Ecto neural progenitor cell (in vitro differentiated cells): Measurements from ENCODE around the gene SCAF1.
A peak's percentile ranks its signal among the peaks of the same experiment; 100 is the strongest.

ENCODE experiments used
- DNase-seq: peaks from one replicate; pipeline ENCODE4 v3.0.0-alpha.2; 2018; ENCODE audit warnings: low spot score

The SCAF1 gene

DNA sequence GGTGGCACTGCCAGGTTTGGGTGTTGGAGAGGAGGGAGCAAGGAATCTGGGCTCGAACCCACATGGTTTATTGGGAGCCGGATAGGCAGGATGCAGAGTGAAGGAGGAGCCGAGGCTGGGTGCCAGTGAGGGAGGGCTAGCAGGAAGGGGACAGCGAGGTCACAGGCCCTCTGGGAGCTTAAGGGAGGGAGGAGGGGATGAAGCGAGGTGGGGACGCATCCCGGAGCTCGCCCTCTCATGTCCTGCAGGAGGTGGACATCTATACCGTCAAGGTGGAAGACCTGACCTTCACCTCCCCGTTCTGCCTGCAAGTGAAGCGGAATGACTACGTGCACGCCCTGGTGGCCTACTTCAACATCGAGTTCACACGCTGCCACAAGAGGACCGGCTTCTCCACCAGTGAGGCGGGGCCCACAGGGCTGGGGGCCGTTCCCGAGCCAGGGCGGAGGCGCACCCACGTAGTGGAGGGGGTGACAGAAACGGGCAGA, 43.9 kb downstream of the SCAF1 start:
- DNase-seq = no peak

DNA sequence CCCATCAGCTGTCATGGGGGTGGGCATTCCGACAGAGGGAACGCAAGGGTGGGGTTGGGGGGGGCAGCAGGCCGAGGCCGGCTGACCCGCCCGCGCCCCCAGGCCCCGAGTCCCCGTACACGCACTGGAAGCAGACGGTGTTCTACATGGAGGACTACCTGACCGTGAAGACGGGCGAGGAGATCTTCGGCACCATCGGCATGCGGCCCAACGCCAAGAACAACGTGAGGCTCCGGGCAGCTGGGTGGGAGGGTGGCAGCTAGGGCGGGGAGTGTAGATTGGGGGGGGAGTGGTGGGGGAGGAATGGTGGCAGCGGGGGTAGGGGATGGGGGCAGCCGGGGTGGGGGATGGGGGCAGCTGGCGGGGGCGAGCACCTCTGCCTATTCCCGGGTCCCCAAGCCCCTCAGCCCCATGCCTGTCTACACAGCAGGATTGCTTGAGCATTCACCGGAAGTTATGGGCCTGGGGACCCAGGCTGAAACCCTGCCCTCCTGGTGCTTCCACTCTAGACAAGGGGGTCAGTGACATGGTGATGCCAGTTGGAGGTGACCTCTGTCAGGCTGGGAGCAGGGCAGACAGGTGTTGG, 44.6 kb downstream of the SCAF1 start:
- no peak for DNase-seq

DNA sequence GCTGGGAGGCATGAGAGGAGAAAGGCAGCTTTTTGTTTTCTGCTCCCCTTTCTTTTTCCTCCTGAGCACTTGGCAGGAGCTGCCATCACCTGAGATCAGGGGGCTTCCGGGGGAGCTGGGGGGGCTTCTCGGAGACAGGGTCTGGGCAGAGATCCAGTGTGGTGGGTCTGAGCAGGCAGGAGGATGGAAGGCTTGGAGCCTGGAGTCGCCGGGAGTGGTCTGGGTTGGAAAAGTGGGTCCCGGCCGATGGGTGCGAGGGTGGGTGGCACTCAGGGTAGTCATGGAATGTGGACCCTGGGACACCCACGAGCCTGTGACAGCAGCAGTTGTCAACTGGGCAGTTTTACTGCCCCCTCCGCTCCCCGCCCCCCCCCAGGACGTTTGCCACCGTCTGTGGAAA, 45.1 kb downstream of the SCAF1 start:
- DNase-seq = no peak

DNA sequence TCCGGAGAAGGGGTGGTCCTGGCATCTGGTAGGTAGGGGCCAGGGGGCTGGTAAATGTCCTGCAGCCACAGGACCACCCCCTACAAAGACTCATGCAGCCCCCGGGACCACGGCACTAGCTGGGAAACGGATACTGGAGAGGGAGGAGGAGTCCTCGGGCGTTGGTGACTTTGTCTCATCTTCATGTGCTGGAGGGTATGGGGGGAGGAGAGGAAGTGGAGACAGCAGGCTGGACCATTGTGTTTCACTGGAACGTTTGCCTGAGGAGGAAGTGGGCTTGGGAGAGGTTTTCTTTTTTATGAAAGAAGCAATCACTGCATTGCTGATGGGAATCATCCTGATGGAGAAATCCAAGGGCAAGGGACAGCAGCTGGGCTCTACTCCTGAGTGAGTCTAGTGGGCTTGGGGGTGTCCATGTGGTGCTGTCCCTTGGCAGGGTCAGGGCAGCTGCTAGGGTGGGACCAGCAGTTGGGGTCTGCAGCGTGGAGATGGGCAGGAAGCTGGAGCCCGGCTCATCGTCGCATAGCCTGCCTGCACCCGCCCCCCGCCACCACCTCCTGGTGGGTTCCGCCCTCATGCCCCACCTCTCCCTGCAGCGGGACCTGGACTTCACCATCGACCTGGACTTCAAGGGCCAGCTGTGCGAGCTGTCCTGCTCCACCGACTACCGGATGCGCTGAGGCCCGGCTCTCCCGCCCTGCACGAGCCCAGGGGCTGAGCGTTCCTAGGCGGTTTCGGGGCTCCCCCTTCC, 45.7 kb downstream of the SCAF1 start:
- no peak for DNase-seq

DNA sequence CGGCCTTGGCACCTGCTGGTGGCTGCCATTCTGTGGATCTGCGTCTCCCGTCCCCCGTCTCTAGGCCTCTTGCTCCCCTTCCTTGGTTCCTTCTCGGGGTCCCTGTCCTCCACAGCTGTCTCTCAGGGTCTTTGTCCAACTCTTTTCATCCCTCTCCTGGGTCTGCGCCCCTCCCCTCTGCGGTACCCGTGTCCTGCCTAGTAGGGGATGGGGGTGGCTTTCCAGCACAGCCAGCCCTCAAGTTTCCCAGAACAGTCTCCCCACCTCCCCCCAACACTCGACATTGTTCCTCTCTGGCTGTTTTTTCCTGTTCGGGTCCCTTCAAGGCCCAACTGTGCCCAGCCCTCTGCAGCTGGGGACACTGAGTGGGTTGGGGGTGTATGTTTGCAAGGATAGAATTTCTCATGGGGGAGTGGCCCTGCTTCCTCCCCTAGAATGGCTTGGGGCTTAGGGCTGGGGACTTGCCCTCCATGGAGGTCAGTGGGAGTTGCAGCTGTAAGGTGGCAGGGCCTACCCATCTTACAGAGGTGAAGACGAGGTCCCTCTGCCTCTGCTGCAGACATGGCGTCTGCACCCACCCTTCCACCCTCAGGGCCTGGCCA, 46.6 kb downstream of the SCAF1 start:
- DNase-seq = no peak

DNA sequence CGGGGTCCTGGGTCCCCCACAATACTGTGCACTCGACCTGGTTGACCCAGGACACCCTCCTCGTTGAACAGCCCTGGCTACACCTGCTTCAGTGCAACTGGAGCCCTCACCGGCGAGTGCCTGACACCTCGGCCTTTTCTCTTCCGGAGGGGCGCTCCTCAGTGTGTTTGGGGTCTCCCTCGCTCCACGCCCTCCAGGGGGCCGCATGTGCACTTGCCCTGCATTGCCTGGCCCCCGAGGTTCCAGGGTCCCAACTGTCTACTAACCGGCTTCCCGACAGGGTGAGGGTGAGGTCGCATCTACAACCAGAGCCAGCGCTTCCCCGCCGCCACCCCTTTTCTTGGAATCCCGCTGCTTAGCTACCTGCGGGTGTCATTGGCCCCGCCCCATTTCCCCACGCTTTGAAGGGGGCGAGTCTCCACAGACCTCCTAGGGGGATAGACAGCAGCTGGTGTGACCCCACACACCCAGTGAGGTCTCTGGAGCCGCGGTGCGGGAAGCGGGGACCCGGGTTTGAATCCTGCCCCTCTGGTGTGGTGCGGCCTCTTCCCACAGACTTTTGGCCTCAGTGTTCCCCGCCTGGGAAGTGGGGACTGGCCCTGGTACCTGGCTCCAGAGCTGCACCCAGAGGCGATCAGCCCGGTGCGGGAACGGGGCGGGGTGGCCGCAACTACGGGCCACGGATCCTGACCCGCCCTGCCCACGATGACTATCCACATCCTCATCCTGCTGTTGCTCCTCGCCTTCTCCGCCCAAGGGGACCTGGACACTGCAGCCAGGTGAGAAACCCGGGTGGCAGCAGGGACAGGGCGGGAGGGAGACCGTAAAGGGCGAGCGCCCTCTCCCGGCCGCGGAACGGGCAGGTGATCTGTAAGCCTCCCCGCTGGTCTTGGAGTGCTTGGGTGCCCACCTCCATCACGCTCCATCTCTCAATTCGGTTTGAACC, 47.4 kb downstream of the SCAF1 start, which contains the start of gene ADM5:
ADM5 (plus strand) TSS at position 462 of the 946 bp plus-strand sequence; CDS start at position 706, 244 bp downstream.
- no peak for DNase-seq

DNA sequence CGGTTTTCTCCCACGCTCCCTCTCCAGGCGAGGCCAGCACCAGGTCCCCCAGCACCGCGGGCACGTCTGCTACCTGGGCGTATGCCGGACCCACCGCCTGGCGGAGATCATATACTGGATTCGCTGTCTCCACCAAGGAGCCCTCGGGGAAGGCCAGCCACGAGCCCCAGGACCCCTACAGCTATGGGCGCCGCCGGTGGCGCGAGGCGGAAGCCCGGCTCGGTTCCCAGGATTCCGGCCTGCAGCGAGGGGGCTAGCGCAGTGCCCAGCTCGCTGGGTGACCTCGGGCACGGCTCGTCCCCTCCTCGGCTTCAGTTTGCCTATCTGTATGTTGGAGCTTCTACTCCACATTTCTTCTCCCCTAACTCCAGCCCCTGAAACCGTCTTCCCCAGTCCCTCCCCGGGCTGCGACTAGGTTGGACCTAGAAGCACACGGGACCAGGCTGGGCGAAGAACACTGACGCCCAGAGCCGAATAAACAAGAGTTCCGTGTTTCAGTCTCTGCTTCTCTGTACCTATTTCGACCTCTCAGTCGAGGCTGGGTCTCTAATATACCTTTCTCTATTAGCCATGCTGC, 48.2 kb downstream of the SCAF1 start:
- no peak for DNase-seq

DNA sequence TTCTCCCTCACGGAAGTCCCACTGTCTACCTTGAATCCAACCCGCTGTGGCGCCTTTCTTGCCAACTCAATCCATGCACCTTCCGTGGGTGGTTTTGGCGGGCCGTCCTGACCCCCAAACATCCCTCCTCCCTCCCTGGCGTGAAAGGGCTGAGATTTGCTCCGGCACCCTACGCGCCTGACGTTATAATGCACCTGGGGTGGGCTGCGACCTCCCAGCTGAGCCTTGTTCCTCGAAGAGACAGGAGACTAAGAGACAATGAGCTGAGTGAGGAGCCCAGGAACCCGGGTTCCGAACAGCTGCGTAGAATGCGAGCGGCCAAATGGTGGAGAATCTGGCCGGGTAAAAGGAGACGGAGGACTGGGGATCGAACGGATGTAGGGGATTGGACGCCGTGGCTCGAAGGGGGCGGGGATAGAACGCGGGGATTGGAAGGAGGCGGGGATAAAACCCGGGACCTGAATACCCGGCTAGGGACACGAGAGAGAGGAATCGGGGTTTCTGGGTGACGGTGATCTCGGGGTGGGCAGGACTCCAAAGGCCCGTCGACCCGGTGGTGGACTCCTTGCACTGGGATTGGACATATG, 48.7 kb downstream of the SCAF1 start, which contains the start of gene CPT1C:
CPT1C (plus strand) TSS at position 461 of the 587 bp plus-strand sequence. CDS start 1,137 bp downstream, outside the sequence.
- peak; percentile 93 for DNase-seq

DNA sequence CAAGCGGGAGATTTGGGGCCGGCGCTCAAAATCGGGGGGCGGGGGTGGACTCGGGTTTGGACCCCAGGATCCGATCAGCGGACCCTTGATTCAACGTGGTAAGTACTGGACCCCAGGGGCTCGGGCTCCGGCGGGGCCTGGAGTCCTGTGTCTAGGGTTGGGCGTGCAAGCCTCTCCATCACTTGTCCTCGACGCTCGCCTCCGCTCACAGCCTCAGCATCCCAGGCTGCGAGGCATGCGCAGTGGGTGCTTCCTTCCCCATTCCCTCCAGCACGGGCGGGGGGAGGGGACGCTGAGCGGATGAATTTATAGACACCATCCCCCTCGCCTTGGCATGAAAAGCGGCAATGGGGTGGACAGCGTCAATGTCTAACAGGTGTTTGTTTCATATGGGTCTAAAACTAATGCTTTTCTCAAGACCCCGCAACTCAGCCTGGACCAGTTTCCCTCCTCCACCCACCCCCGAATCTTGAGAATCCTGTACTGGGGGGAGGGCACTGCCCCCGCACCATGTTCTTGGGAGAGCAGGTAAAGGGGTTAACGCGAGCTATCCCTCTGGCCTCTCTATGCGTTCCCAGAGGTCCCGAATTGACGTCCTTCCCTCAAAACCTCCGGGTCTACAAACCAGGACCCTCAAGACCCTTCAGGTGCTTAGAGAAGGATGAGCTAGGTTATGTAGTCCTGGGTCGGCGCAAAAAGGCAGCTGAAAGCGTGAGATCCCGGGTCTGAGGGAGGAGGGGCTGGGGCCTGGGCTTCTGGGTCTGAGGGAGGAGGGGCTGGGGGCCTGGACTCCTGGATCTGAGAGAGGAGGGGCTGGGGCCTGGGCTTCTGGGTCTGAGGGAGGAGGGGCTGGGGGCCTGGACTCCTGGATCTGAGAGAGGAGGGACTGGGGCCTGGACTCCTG, 49.5 kb downstream of the SCAF1 start:
- DNase-seq = peak; percentile 88

DNA sequence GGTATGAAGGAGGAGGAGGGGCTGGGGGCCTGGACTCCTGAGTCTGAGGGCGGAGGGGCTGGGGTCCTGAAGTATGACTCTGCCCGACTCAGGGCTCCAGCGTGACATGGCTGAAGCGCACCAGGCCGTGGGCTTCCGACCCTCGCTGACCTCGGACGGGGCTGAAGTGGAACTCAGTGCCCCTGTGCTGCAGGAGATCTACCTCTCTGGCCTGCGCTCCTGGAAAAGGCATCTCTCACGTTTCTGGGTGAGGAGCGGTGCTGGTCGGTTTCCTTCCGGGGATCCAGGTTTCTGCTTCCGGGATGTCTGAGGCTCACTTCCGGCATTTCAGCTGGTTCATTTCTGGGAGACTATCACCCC, 50.1 kb downstream of the SCAF1 start:
- no peak for DNase-seq

DNA sequence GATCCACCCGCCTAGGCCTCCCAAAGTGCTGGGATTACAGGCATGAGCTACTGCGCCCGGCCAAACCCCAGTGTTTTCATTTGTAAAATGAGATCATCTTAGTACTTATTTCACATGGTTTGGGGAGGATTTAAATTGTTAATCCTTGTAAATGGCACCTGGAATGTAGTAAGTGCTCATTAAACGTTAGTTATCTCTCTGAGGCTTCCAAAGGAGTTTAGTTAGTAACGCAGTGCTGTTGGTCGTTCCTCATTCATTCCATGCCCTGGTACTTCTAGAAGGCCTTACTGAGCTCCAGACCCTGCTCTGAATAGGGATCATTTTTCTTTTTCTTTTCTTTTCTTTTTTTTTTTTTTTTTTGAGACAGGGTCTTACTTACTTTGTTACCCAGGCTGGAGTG, 54.1 kb downstream of the SCAF1 start:
- DNase-seq = no peak

DNA sequence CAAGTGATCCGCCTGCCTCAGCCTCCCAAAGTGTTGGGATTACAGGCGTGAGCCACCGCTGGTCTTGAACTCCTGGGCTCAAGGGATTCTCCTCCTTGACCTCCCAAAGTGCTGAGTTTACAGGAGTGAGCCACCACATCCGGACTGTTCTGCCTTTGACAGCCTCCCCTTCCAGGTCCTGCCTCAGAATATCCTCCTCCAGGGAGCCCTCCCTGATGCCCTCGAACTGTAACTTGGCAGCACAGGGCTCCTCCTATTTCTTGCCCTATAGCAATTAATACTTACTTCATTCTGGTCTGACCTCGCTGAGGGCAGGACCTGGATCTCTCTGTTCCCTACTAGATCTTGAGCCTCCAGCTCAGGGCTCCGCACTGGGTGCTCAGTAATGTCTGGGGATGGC, 54.9 kb downstream of the SCAF1 start:
- no peak for DNase-seq

DNA sequence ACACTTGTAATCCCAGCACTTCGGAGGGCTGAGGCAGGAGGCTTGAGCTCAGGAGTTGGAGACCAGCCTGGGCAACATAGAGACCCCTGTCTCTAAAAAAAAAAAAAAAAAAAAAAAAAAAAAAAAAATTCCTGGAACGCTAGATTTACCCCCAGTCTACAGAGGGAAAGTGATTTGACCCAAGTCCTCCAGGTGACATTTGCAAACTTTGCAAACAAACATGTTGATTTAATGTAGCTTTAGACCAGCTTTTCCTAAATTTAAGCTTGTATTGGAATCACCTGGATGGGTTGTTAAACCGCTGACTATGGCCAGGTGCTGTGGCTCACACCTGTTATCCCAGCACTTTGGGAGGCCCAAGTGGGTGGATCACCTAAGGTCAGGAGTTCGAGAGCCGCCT, 57.4 kb downstream of the SCAF1 start:
- DNase-seq = no peak

DNA sequence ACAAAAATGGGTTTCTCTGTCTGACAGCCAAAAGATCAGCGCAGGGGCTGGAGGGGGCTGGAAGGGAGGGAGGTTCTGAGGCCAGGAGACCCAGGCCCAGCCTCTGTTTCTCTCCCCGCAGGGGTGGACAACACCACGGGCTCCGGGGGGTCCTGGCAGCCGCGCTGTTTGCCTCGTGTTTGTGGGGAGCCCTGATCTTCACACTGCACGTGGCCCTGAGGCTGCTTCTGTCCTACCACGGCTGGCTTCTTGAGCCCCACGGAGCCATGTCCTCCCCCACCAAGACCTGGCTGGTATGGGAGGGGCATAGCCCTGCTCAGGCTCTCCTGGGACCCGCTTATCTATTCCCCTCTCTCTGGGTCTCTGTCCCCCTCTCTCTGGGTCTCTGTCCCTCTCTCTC, 58.6 kb downstream of the SCAF1 start:
- no peak for DNase-seq

DNA sequence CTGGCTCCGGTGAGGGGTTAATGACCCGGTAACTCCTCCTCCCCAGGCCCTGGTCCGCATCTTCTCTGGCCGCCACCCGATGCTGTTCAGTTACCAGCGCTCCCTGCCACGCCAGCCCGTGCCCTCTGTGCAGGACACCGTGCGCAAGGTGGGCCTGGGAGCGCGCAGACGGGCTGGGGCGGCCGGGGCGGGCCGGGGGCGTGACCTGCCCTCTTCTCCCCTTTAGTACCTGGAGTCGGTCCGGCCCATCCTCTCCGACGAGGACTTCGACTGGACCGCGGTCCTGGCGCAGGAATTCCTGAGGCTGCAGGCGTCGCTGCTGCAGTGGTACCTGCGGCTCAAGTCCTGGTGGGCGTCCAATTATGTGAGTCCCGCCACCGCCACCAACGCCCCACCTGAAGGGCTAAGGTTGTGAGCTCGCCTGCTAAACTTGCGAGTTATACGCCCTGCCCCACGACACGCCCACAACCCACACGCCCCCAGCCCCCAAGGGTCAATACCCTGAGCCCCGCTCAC, 59.3 kb downstream of the SCAF1 start:
- DNase-seq = no peak

DNA sequence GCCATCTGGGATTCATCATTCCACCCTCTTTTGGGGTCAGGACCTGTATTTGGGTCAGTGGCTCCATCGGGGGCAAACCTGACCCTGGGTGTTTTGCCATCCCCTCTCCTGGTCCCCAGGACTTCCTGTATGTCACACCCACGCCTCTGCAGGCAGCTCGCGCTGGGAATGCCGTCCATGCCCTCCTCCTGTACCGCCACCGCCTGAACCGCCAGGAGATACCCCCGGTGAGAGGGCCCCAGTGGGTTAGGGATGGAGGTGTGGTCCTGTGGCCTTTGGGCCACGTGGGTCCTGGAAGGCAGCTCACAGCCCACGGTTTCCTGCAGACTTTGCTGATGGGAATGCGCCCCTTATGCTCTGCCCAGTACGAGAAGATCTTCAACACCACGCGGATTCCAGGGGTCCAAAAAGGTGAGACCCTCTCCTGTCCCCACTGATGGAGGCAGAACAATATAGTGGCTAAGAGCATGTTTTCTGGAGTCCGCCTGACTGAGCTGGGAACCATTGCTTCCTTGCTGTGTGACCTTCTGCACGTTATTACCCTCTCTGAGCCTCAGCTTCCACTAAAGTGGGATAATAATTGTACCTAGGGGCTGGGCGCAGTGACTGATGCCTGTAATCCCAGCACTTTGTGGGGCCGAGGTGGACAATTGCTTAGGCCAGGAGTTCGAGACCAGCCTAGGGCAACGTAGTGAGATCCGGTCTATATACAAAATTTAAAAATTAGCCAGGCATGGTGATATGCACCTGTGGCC, 63.1 kb downstream of the SCAF1 start:
- DNase-seq = no peak

DNA sequence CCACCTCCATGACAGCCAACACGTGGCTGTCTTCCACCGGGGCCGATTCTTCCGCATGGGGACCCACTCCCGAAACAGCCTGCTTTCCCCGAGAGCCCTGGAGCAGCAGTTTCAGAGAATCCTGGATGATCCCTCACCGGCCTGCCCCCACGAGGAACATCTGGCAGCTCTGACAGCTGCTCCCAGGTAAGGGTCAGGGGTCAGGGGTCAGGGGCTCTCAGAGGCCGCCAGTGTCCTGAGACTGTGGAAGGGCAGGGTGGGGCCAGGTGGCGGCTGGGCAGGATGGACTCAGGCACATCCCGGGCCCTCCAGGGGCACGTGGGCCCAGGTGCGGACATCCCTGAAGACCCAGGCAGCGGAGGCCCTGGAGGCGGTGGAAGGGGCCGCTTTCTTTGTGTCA, 63.9 kb downstream of the SCAF1 start:
- DNase-seq = no peak
